Measurements from ENCODE around the gene LRRC8D. TPM values are rescaled to one million over a fixed set of nuclear protein-coding genes. Genes with fewer than 3 reads are reported as not detected.

LRRC8D gene
- total RNA-seq, 1 experiment from 2014 or later, result 37.2 TPM

GRCh38 chr1:89945852-89946476 lies 125.1 kb downstream of the LRRC8D start:
- no CpG with 5 or more reads among the region's 5 CpGs for WGBS (ENCODE audit: extremely low coverage, insufficient read length, low lambda C conversion rate)
- no peak overlapping the region for H3K4me3 Mint-ChIP-seq

More at GRCh38 chr1:89945852-89946476, 125.1 kb downstream of the LRRC8D start:
- H4K8ac ChIP-seq (replicated peaks; ENCODE audit: insufficient read length, low read depth, low read length), result no peak overlapping the region
- no peak overlapping the region for H2BK120ac ChIP-seq (ENCODE audit: low read depth, low read length, poor library complexity, severe bottlenecking)
- no peak overlapping the region for H2BK12ac ChIP-seq (ENCODE audit: insufficient read length, low read depth, low read length)
- H3K56ac ChIP-seq (ENCODE audit: insufficient read length, low read depth, low read length), result no peak overlapping the region
- H3K23ac ChIP-seq (ENCODE audit: insufficient read length, low read depth, low read length), result no peak overlapping the region
- H2AFZ ChIP-seq (ENCODE audit: low read length), result no peak overlapping the region
- H3T11ph ChIP-seq (ENCODE audit: low read length), result no peak overlapping the region
- H3K4me1 ChIP-seq (ENCODE audit: insufficient read depth, low read length), result peaks cover 10% of the 10 kb centered on the region
- H4K20me1 ChIP-seq (ENCODE audit: control insufficient read depth, insufficient read depth, insufficient read length), result no peaks in the 10 kb centered on the region
- no peak overlapping the region for H2BK20ac ChIP-seq (ENCODE audit: low read depth, low read length, poor library complexity, severe bottlenecking)
- no peaks in the 10 kb centered on the region for H3K23me2 ChIP-seq (ENCODE audit: insufficient read length, low read depth, low read length, poor library complexity, severe bottlenecking)
- no peaks in the 10 kb centered on the region for H3K27me3 ChIP-seq (ENCODE audit: insufficient read depth, low read length)
- no peak overlapping the region for H4K91ac ChIP-seq (ENCODE audit: insufficient read length, low read depth, low read length)
- no peak overlapping the region for H4K5ac ChIP-seq (ENCODE audit: insufficient read length, low read depth, low read length)
- H2BK5ac ChIP-seq (ENCODE audit: insufficient read length, low read length), result no peak overlapping the region
- no peak overlapping the region for H3K18ac ChIP-seq (ENCODE audit: insufficient read length, low read depth, low read length)
- H3K4ac ChIP-seq (ENCODE audit: low read depth, low read length), result no peak overlapping the region
- H3K27ac Mint-ChIP-seq, result peak overlapping the region in 1 of 3 experiments; percentile 6; a peak in 2 of 7 replicates
- peaks cover 2% of the 10 kb centered on the region; the same call in 1 of the 2 replicates for H3K27me3 Mint-ChIP-seq (ENCODE audit: low read depth)
- H3K79me1 ChIP-seq (ENCODE audit: insufficient read depth, low read depth, low read length, poor library complexity, severe bottlenecking), result no peaks in the 10 kb centered on the region
- no peaks in the 10 kb centered on the region for H3K79me2 ChIP-seq (ENCODE audit: insufficient read depth, low read length)
- no peaks in the 10 kb centered on the region; a peak in 1 of 5 replicates for H3K9me3 Mint-ChIP-seq
- H3K4me1 Mint-ChIP-seq, result peaks cover 42 to 44% of the 10 kb centered on the region in 2 experiments
- H3K4me2 ChIP-seq (ENCODE audit: insufficient read depth, insufficient read length, low read length), result no peak overlapping the region
- H2AK5ac ChIP-seq (ENCODE audit: insufficient read length, low read length), result no peak overlapping the region
- no peak overlapping the region for H2BK15ac ChIP-seq (ENCODE audit: low read depth, low read length)
- no peak overlapping the region for H3K9ac ChIP-seq (ENCODE audit: extremely low read depth, insufficient read length, low read length)
- H3K9me3 ChIP-seq (ENCODE audit: control insufficient read depth, low read depth, low read length), result no peaks in the 10 kb centered on the region
- no peaks in the 10 kb centered on the region; a peak in 1 of 7 replicates for H3K36me3 Mint-ChIP-seq (ENCODE audit: insufficient read depth in 1 of 3, low read depth in 3 of 3)
- no peak for DNase-seq
- no peak for TF ChIP-seq CTCF (conservative IDR thresholded peaks at IDR 0.05)
- no peak overlapping the region for H3K27ac ChIP-seq (ENCODE audit: insufficient read length, low read depth, low read length)
- no peak overlapping the region for H3K14ac ChIP-seq (ENCODE audit: insufficient read depth, low read length)

Data from H9 (cell line).